Kasumi-1 (cell line): Measurements from ENCODE around the gene GRAP2.
"Not testable (repeated sequence)": the region's sequence is repeated elsewhere in the genome, so short reads cannot be mapped to it uniquely, and the experiment has no call there.

Experiments used
- DNase-seq, 2 experiments: peaks; one replicate each; lab custom pipeline; 2025; lab: John Stamatoyannopoulos, UW

The GRAP2 gene

DNA sequence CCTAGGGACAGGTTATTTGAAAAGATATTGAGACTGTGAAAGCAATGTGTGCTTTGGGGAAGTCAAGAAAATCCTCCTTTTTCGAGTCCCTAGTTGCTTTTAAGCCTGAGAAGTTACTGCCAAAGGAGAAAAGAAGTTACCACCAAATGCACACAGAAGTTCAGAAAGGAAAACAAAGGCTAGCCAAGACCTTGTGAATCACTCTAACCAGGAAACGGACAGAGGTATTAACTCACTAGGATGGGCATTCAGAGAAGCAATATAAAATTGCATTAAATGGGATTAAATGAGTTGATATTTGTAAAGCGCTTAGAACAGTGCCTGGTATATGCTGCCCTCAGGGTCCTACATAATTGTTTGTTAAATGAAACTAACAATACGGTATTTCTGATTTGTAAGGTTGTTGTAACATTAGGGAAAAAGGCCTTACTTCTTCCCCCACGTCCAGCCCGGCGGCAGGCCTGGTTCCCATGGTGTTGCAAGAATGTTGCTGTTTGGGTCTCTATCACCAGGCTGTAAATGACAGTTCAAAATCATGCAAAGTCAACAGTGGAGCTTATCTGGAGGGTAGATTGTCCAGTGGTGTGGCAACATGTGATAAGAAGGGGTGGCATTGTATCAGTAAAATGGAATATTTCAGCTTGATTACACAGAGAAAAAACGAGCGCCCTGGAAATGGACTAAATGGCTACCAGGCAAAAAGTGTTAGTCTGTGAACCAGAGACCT is 66.4 kb downstream of the GRAP2 start:
- no peak for DNase-seq

DNA sequence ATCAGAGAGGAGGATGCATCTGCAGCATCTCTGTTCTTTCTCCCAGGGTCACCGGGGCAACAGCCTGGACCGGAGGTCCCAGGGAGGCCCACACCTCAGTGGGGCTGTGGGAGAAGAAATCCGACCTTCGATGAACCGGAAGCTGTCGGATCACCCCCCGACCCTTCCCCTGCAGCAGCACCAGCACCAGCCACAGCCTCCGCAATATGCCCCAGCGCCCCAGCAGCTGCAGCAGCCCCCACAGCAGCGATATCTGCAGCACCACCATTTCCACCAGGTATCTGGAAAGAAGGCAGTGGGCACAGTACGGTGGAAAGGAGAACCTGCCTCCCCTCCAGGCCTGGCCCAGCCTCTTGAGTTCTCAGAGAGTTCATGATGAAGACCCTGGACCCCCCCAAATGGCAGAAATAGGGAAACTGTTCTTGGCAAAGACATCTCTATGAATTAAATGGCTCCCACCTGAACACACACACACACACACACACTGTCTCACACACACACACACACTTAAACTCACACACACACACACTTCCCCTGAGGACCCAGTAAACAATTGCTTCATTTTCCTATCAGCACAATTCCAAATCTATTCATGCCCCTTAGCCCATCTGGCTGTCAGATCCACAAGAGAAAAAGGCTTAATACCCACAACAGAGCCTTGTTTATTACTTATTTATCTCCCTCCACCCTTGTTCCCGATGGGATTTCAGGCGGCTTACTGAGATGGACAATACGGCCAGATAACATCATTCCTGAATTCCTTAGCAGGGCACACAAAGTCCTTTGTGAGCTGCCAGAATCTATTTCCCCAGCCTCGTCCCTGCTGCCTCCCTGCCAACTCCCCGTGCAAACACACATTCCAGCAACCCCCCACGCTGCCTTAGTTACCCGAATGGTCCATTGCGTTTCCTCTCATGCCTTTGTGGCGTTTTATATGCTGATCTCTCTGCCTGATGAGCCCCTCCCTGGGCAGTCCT is 67.4 kb downstream of the GRAP2 start:
- DNase-seq, result no peak

DNA sequence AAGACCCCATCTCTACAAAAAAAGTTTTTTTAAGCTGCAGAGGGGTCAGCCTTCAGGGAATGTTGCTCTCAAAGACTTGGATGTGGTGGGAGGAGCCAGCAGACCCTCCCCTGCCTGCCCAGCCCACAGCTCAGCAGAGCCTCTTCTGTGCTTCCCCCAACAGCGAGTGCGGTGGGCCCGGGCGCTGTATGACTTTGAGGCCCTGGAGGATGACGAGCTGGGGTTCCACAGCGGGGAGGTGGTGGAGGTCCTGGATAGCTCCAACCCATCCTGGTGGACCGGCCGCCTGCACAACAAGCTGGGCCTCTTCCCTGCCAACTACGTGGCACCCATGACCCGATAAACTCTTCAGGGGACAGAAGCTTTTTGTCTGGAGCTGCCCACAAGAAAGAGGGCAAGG is 69.9 kb downstream of the GRAP2 start:
- DNase-seq, result no peak

DNA sequence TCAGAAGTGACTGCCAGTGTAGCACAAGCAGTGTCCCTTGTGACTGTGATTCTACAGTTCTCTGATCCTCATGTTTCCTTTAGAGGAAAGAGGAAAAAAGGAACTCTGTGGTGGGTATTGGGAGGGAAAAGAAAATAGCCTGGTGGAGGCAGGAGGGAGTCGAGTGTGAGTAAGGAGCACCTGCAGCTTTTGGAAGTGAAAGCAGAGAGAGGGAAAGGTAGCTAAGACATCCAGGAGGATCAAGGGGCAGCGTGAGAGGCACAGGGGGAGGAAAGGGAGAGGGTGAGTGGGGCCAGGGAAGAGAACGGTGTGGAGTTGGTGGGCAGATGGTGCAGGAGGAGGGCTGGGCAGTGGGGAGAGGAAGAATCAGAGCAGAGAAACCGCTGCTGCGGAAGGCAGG is 71.8 kb downstream of the GRAP2 start:
- no peak for DNase-seq

DNA sequence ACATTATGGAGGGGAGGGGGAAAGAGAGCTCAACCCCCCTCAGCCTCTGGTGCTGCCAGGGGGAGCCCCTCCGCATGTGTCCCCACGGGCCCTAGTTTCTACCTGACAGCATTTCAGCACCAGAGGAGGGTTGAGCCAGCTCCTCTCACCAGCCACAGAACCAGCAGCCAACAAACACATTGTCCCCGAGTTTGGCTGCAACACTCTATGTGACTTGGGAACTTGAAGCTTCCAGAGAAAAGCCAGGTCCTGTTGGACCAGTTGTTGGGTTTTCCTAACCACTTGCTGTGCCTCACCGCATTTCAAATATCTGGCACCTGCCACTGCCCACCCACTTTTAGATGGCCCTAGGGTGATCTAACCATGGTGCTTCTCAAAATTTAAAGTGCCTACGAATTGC is 72.8 kb downstream of the GRAP2 start:
- no peak for DNase-seq

DNA sequence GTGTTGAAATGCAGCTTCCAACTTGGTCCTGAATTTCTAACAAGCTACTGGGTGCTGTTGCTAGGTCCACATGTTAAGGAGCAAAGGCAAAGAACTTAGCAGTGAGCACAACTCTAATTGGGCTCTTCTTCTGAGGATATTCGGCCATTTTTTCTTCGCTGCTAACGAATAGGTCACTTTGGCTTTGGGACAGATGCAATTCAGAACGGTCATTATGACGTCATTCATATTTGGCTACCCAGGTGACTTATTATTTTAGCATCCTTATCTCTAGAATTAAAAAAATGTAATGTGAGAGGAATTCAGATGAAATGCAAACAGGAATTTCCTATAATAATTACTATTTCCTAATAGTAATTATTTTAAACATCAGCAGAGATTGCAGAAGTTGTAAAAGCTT is 73.2 kb downstream of the GRAP2 start:
- no peak for DNase-seq

DNA sequence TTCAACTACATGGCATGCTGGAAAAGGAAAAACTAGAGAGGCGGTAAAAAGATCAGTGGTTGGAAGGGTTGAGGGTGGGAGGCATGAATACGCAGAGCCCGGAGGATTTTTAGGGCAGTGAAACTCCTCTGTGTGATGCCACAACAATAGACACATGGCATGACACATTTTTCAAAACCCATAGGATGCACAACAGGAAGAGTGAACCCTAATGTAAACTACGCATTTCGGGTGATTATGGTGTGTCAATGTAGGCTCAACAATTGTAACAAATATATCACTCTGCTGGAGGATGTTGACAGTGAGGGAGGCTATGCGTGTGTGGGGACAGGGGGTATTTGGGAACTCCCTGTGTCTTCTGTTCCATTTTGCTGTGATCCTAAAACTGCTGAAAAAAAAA is 78.2 kb downstream of the GRAP2 start:
- DNase-seq, result no peak

DNA sequence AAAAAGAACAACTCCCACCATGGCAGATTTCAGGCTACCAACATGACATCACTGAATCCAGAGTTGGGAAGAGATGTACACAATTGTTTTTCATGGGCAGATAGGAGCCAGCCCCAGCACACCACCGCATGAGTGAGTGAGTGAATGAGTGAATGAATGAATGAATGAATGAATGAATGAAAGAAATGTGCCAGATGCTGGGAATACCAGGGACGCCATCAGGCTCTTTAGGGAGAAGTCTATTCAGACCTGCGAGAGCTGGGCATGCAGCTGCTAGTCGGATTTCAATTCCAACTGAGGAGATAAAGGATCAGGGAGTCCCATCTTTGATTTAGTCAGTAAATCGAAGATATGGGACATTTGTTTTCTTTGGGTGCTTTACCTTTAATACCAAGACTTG is 78.6 kb downstream of the GRAP2 start:
- no peak for DNase-seq

DNA sequence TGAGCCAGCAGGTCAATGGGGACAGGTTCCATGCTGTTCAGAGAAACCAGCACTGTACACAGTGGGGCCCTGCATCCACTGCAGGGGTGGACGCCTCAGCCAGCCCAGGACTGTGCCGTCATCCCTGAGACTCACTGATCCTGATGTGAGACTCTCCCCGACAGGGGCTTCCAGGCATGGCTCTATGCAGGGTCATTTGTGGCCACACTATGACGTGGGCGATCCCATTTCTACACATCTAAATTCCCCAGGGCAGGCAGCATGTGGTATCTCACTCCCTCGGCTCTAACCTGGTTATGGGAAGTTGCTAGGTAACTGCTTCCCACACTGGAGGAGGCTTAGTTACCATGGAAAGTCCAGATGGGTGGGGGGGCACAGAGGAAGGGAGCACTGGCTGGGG is 79.7 kb downstream of the GRAP2 start:
- DNase-seq, result no peak

DNA sequence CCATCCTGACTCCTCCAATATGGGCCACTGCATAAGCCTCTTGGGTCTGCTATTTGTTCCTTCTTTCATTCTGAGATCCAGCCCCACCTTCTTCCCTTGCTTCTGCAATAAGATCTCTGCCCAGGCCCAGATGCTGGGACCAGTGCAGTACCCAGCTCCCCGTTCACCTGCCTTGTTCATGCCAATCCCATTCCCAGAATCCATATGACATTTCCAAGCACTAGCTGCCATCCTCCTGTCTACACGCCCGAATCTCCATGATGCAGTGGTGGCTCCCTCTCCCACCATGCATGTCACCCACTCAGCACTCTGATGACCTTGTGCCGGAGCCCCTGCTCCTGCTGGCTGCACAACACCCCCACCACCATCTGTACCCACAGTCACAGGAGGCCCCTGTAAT is 82.5 kb downstream of the GRAP2 start:
- DNase-seq, result no peak

DNA sequence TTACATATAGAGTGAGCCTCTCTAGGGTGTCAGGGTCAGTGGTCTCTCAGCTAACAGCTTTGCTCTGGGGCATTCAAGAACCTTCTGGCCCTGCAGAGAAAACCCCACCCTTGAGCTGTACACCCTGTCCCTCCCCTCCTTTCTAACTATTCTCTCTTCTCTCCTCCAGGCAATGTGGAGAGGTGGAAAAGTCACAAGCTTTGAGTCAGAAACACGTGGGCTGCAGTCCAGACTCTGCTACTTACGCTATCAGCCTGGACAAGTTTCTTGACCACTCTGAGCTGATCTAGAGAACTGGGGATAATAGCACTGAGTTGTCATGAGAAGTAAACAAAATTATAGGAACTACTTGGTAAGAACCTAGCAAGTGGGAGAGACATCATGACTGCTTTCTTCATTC is 83.1 kb downstream of the GRAP2 start:
- no peak for DNase-seq

DNA sequence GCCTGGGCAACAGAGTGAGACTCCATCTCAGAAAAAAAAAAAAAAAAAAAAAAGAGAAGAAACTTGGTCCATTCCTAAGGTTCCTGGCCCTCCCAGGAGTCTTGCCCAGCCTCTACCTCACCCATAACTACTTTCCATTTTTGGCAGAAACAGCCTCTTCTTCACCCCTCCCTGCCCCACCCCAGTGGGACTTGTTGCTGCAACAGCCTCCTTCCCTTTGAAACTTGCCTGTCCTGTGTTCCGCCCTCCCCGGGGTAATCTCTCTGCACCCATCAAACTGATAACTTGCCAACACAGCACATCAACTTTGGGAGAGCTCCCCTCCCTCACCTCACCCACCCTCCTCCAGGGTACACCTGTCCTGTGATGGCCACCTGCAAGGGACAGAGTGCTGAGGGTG is 83.9 kb downstream of the GRAP2 start:
- no peak for DNase-seq

DNA sequence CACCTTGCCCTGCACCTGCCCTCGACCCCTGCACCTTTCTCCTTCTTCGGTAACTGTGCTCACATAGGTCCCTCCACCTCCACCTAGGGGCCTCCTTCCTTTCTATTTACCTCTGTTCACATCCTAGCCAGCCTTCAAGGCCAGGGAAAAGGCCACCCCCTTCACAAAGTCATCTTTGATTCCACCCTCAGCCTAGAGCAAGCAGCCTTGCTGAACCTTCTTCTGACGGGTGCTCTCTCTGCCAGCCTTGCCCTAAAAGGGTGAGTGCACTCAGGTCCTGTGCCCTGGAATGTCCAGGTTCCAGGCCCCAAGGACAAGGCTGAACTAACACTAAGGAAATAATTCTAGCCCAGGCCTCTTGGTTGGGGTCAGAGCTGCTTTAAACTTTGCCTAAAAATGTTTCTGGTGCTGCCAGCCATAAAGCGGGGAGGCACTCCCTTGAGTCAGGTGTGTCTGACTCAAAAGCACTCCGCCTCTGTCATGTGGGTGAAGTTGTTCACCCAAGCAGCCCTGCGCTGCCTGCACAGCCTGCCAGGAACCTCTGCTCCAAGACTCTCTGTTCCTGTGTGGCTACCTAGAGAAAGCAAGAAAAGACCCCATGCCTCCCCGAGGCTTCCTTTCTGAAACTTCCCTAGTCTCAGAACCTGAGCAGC is 84.6 kb downstream of the GRAP2 start:
- DNase-seq, result no peak

DNA sequence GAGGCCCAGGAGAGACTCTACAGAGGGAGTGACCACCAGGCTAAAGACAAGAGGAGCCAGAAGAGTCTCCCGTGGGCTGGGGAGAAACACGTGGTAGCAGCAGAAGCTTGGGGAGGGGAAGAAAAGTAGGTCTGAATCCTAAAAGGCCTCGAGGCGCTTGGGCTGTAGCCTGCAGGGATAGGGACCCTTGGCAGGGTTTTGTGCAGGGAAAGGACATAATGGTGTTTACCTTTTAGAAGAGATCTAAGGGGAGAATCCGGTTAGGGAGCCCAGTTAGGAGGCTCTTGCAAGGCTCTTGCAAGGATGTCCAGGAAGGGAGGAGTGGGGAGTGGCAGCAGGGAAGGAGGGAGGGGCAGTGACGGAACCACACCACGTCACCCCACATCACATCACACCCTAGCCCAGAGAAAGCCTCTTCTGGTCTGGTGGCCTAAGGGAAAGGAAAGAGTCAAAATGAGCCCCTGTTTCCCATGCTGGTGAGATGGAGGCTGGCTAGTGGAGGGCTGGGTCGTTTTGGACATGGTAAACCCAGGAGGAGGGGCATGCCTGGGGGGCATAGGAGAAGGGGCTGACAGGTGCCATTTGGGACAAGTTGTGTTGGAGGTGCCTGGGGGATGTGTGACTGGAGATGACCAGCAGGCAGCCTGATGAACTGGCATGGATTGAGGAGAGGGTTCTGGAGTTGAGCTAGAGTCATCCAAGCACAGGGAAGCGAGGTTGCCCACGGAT is 87.7 kb downstream of the GRAP2 start:
- DNase-seq, result no peak

DNA sequence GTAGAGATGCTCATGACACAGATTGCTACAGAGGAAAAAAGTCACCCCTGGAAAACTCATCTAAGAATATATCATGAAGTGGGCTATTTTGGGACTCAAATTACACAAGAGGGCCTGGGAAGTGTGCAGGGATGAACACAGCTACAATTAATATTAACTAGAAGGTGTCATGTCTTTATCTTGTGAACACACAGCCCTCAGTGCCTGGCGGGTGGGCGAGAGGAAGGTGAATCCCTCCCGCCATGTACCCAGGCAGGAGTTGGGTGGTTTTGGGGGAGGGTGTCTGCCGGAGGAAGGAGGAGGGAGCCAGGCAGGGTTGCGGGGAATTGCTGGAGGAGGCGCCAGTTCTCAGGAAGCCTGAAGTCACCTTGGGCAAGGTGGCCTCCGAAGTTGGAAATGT is 88.7 kb downstream of the GRAP2 start:
- DNase-seq, result no peak

DNA sequence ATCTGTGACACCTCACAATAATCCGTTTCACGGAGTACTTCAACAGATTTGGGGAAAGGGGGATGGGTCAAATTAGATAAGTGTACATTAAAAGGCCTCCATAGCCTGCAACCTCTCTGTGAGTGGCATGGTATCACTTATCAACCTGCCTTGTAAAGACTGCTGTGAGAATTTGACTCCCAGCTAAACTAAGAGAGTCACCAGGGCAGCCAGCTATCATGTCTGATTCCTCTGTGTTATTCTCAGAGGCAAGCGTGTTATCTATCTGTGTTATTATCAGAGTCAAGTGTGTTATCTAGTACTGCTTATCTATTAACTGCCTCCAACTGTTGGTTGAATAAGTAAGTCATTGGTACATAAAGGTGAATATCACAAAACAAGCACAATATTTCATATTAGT is 89.8 kb downstream of the GRAP2 start:
- DNase-seq, result no peak

DNA sequence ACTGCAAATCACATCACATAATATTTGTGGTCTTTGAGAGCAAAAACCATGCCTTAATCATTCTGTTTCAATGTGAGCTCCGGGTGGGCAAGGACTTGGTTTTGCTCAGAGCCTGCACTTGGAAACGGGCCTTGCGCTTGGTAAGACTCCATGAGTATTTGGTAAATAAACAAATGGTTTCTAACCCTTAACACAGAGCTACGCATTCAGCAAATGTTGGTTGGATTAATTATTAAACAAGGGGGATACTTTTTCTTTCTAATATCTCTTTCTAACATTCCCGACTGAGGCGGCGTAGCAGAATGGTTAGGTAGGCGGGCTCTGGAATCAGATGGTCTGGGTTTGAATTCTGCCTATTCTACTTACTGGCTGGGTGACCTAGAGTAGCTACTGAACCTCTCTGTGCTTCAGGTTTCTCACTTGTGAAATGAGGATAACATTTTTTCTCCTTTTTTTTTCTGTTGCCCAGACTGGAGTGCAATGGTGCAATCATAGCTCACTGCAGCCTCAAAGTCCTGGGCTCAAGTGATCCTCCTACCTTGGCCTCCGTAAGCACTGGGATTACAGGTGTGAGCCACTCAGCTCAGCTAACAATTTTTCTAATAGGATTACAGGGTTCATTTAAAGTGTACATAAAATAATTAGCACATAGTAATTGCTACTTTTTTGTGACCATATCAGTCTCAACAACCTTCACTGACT is 90.4 kb downstream of the GRAP2 start:
- DNase-seq, result no peak

DNA sequence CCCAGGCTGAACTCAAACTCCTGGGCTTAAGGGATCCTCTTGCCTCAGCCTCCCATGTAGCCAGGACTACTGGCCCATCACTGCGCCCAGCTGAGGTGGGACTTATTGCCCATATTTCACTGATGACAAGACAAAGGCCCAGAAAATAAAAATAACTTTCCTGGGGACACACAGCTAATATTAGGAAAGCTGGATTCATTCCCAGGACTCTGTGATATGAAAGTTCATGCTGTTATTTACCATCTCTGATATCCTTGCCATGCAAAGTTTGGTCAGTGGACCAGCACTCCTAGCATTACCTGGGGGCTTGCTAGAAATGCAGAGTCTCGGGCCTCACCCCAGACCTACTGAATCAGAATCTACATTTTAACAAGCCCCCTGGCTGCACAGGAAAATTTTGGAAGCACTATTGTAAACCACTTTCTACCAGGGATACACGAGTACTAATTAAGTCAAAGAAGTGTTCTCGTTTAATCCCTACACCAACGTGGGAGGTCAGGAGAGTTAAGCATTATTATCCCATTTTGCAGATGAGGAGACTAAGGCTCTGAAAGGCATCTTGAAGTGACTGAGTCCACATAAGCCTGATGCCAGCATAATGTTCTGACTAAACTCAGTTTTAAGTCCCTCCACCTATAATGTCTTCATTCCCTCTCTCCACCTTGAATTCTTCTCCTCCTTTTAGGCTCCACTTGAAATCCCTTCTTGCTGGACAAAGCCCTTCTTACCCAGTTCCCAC is 91.4 kb downstream of the GRAP2 start:
- DNase-seq, result no peak

DNA sequence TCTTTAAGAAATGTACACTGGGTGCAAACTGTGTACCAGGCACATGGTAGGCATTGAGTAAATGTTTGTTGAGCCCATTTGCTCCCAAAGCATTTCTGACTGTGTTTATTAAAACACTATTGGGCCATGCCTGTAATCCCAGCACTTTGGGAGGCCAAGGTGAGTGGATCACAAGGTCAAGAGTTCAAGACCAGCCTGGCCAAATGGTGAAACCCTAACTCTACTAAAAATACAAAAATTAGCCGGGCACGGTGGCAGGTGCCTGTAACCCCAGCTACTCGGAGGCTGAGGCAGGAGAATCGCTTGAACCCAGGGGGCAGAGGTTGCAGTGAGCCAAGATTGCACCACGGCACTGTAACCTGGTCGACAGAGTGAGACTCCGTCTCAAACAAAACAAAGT is 92.0 kb downstream of the GRAP2 start:
- DNase-seq, result not testable (repeated sequence)

DNA sequence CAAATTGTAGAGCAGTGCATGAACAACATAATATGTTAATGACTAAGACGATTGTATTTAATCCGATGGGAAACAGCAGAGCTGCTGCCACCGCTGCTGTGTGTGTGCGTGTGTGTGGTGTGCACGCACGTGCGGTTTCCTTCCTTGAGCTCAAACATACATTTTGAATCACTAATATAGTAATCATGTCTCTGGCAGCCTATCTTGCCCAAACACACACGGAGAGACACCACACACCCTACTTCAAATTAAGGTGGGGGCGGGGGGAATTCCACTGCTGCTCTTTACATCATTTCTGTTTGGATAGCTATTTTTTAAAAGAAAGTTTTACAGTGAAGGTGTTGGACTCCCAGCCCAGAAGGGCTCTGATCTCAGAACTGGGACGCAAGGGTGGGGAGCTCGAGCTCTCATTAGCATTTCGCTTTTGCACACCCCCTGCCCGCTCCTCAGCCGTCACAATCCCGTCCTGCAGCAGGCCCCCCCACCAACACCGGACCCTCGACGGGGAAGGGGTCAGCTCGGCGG is 93.2 kb downstream of the GRAP2 start:
- DNase-seq, result no peak
